ENCODE results near the gene KLF16.

Gene KLF16

GRCh38 chr19:1839658-1840540, 23.5 kb downstream of the KLF16 start:
- DNase-seq, result no peak

- peak; percentile 51 for DNase-seq
These were observed 25.7 kb downstream of the KLF16 start for GRCh38 chr19:1837625-1838105.

GRCh38 chr19:1837222-1837565, 26.2 kb downstream of the KLF16 start:
- no peak for DNase-seq

GRCh38 chr19:1836458-1837221, 26.7 kb downstream of the KLF16 start:
- no peak for DNase-seq

- no peak for DNase-seq
These were observed 29.8 kb downstream of the KLF16 start for GRCh38 chr19:1833540-1833939.

GRCh38 chr19:1832046-1832663, 31.2 kb downstream of the KLF16 start:
- DNase-seq, result no peak

- DNase-seq, result no peak
These were observed 32.4 kb downstream of the KLF16 start for GRCh38 chr19:1830978-1831377.

GRCh38 chr19:1830568-1830967, 32.8 kb downstream of the KLF16 start:
- DNase-seq, result no peak

- no peak for DNase-seq
These were observed 33.4 kb downstream of the KLF16 start for GRCh38 chr19:1829958-1830357.

- no peak for DNase-seq
These were observed 34.8 kb downstream of the KLF16 start for GRCh38 chr19:1828279-1829238.

GRCh38 chr19:1827566-1828278, 35.7 kb downstream of the KLF16 start:
- no peak for DNase-seq

GRCh38 chr19:1826557-1827521, 36.5 kb downstream of the KLF16 start:
- DNase-seq, result no peak

- peak; percentile 75 for DNase-seq
These were observed 37.3 kb downstream of the KLF16 start for GRCh38 chr19:1825909-1826556.

- DNase-seq, result no peak
These were observed 39.1 kb downstream of the KLF16 start for GRCh38 chr19:1824252-1824622.

GRCh38 chr19:1823539-1824251, 39.7 kb downstream of the KLF16 start:
- DNase-seq, result no peak

GRCh38 chr19:1823020-1823419, 40.4 kb downstream of the KLF16 start:
- DNase-seq, result no peak

- DNase-seq, result no peak
These were observed 41.2 kb downstream of the KLF16 start for GRCh38 chr19:1822210-1822609.

- DNase-seq, result no peak
These were observed 43.8 kb downstream of the KLF16 start for GRCh38 chr19:1819341-1820255.
